H1 (cell line): ENCODE results near the gene PREX1. TPM values are rescaled to one million over a fixed set of nuclear protein-coding genes. Genes with fewer than 3 reads are reported as not detected.

Experiments used
- CTCF ChIA-PET: fragments of 300-600 bp; sonication (Branson Sonifier 250); formaldehyde crosslinking; loops from one replicate; lab custom pipeline; 2021; ENCODE audit not compliant: partially characterized antibody; lab: Charles Lee
- POLR2A ChIA-PET: fragments of 300-600 bp; sonication (Branson Sonifier 250); formaldehyde crosslinking; loops from one replicate; lab custom pipeline; 2021; ENCODE audit warnings: inconsistent platforms; ENCODE audit not compliant: partially characterized antibody; lab: Charles Lee
- DNase-seq, 2 experiments: peaks; one replicate each; pipeline versions ENCODE4 v3.0.0 to v3.0.0-alpha.2; 2010 to 2022; ENCODE audit warnings: low spot score in 2 of 2, low read depth in 1 of 2, mixed read lengths in 1 of 2
- FAIRE-seq: peaks from 2 replicates; lab custom pipeline; 2011; peaks lifted over from hg19 to GRCh38; lab: Jason Lieb, UNC
- H2AFZ ChIP-seq: 2 replicates; pipeline ENCODE4 v1.8.1; 2012; ENCODE audit warnings: low read length, inconsistent platforms
- H2AK5ac ChIP-seq: 2 replicates; pipeline ENCODE4 v1.6.1; 2013; ENCODE audit warnings: low read depth, low read length
- H2BK120ac ChIP-seq: replicated peaks from 2 replicates; pipeline ENCODE3; 2013; ENCODE audit warnings: low read depth, low read length, inconsistent platforms
- H2BK12ac ChIP-seq: 2 replicates; pipeline ENCODE4 v1.6.1; 2013; ENCODE audit warnings: low read depth, low read length
- H2BK15ac ChIP-seq: 2 replicates; pipeline ENCODE4 v1.6.1; 2013; ENCODE audit warnings: low read length
- H2BK20ac ChIP-seq: 2 replicates; pipeline ENCODE4 v1.6.1; 2013; ENCODE audit warnings: low read length
- H2BK5ac ChIP-seq: 2 replicates; pipeline ENCODE4 v1.6.1; 2013; ENCODE audit warnings: low read depth, low read length
- H3K14ac ChIP-seq: 2 replicates; pipeline ENCODE4 v1.6.1; 2013; ENCODE audit warnings: inconsistent platforms; ENCODE audit not compliant: insufficient read length
- H3K18ac ChIP-seq: 2 replicates; pipeline ENCODE4 v1.6.1; 2013; ENCODE audit warnings: low read length; ENCODE audit errors: extremely low read depth
- H3K23ac ChIP-seq: 2 replicates; pipeline ENCODE4 v1.6.1; 2013; ENCODE audit warnings: inconsistent platforms; ENCODE audit not compliant: insufficient read length
- H3K23me2 ChIP-seq: 2 replicates; pipeline ENCODE4 v1.6.1; 2013; ENCODE audit warnings: low read depth, low read length
- H3K27ac ChIP-seq: 2 replicates; pipeline ENCODE4 v1.6.1; 2011; ENCODE audit warnings: low read depth, low read length, inconsistent platforms
- H3K27me3 ChIP-seq, 4 experiments: replicated peaks in 1 of 4; 1 replicate in 1 of 4; 2 replicates in 3 of 4; pipeline versions ENCODE4 v1.6.1 to v1.8.1; 2011 to 2013; ENCODE audit warnings: low read length in 3 of 4, mild to moderate bottlenecking in 3 of 4, inconsistent platforms in 2 of 4, mixed read lengths in 2 of 4, moderate library complexity in 1 of 4; ENCODE audit not compliant: control insufficient read depth in 3 of 4, insufficient read depth in 3 of 4; ENCODE audit errors: extremely low read depth in 1 of 4
- H3K36me3 ChIP-seq, 4 experiments: 2 replicates each; pipeline versions ENCODE4 v1.6.1 to v1.8.1; 2011 to 2013; ENCODE audit warnings: mild to moderate bottlenecking in 4 of 4, low read length in 3 of 4, moderate library complexity in 2 of 4, control low read depth in 1 of 4, inconsistent platforms in 1 of 4; ENCODE audit not compliant: insufficient read depth in 4 of 4, control insufficient read depth in 2 of 4
- H3K4ac ChIP-seq: replicated peaks from 2 replicates; pipeline ENCODE3; 2013; ENCODE audit warnings: low read length, low read depth, mixed read lengths, inconsistent platforms; ENCODE audit not compliant: insufficient read length
- H3K4me1 ChIP-seq, 4 experiments: replicated peaks in 1 of 4; 1 replicate in 1 of 4; 2 replicates in 3 of 4; pipeline versions ENCODE4 v1.6.1 to v1.8.1; 2011 to 2013; ENCODE audit warnings: low read length in 3 of 4, inconsistent platforms in 2 of 4, mixed read lengths in 1 of 4; ENCODE audit not compliant: insufficient read depth in 4 of 4, control insufficient read depth in 3 of 4
- H3K4me2 ChIP-seq, 2 experiments: 2 replicates each; pipeline versions ENCODE4 v1.6.1 to v1.8.1; 2011 to 2013; ENCODE audit warnings: low read depth in 2 of 2, low read length in 2 of 2, control low read depth in 1 of 2, inconsistent platforms in 1 of 2, mild to moderate bottlenecking in 1 of 2; ENCODE audit not compliant: insufficient read depth in 1 of 2
- H3K4me3 ChIP-seq, 4 experiments: fragments of 200-600, 300-600 bp in 1 of 4; sonication (generic), shearing (Covaris generic), sonication (Bioruptor Twin) in 1 of 4; 2 replicates each; pipeline versions ENCODE4 v1.5.1 to v1.8.1; 2011 to 2016; ENCODE audit warnings: low read length in 4 of 4, low read depth in 3 of 4, control low read depth in 2 of 4, inconsistent platforms in 2 of 4, mild to moderate bottlenecking in 2 of 4, mixed read lengths in 1 of 4, moderate library complexity in 1 of 4; ENCODE audit not compliant: insufficient read depth in 2 of 4; ENCODE audit errors: extremely low read depth in 1 of 4
- H3K56ac ChIP-seq: replicated peaks from 2 replicates; pipeline ENCODE3; 2013; ENCODE audit warnings: low read depth, mild to moderate bottlenecking, mixed read lengths, low read length, inconsistent platforms; ENCODE audit not compliant: insufficient read length
- H3K79me1 ChIP-seq: 2 replicates; pipeline ENCODE4 v1.6.1; 2013; ENCODE audit warnings: low read depth, low read length, control low read depth
- H3K79me2 ChIP-seq, 2 experiments: 2 replicates each; pipeline versions ENCODE4 v1.6.1 to v1.8.1; 2012 to 2013; ENCODE audit warnings: low read length in 2 of 2, mild to moderate bottlenecking in 2 of 2, inconsistent platforms in 1 of 2; ENCODE audit not compliant: insufficient read depth in 2 of 2, control insufficient read depth in 1 of 2
- H3K9ac ChIP-seq, 4 experiments: replicated peaks in 1 of 4; 1 replicate in 1 of 4; 2 replicates in 3 of 4; pipeline versions ENCODE4 v1.6.1 to v1.8.1; 2011 to 2013; ENCODE audit warnings: low read depth in 3 of 4, low read length in 3 of 4, control low read depth in 2 of 4, mild to moderate bottlenecking in 2 of 4, moderate library complexity in 2 of 4, inconsistent platforms in 1 of 4; ENCODE audit errors: extremely low read depth in 1 of 4
- H3K9me3 ChIP-seq, 2 experiments: 2 replicates each; pipeline versions ENCODE4 v1.6.1 to v1.8.1; 2012 to 2013; ENCODE audit warnings: mild to moderate bottlenecking in 2 of 2, moderate library complexity in 2 of 2, control low read depth in 1 of 2, inconsistent platforms in 1 of 2, low read depth in 1 of 2, low read length in 1 of 2, mixed read lengths in 1 of 2; ENCODE audit not compliant: insufficient read depth in 2 of 2
- H4K20me1 ChIP-seq, 2 experiments: replicated peaks in 1 of 2; 2 replicates each; pipeline versions ENCODE3 to v1.8.1; 2011 to 2013; ENCODE audit warnings: inconsistent platforms in 2 of 2, low read length in 2 of 2, mild to moderate bottlenecking in 1 of 2; ENCODE audit not compliant: insufficient read depth in 2 of 2, control insufficient read depth in 1 of 2
- H4K5ac ChIP-seq: 2 replicates; pipeline ENCODE4 v1.6.1; 2013; ENCODE audit warnings: low read length, low read depth, mixed read lengths, inconsistent platforms; ENCODE audit not compliant: insufficient read length
- H4K8ac ChIP-seq: 2 replicates; pipeline ENCODE4 v1.8.0; 2013; ENCODE audit warnings: mild to moderate bottlenecking, moderate library complexity, low read length, inconsistent platforms; ENCODE audit not compliant: insufficient read depth; ENCODE audit errors: extremely low read depth
- H4K91ac ChIP-seq: replicated peaks from 2 replicates; pipeline ENCODE3; 2013; ENCODE audit warnings: low read length, mixed read lengths, inconsistent platforms; ENCODE audit not compliant: insufficient read length
- EP300 ChIP-seq, 2 experiments: IDR thresholded peaks; 1 replicate in 1 of 2; 2 replicates in 1 of 2; pipeline ENCODE4 v1.6.1; 2011 to 2012; ENCODE audit warnings: low read depth in 2 of 2, low read length in 2 of 2, mild to moderate bottlenecking in 2 of 2, borderline replicate concordance in 1 of 2, inconsistent platforms in 1 of 2, moderate library complexity in 1 of 2
- GTF2F1 ChIP-seq: IDR thresholded peaks from 2 replicates; pipeline ENCODE4 v1.6.1; 2012; ENCODE audit warnings: low read depth, low read length, improper control_type of control experiment, borderline replicate concordance
- KDM1A ChIP-seq: fragments of 200-600, 300-600 bp; sonication (generic); IDR thresholded peaks from 2 replicates; pipeline ENCODE4 v1.7.1; 2016; ENCODE audit warnings: mild to moderate bottlenecking, low read length, borderline replicate concordance
- KDM4A ChIP-seq: IDR thresholded peaks from one replicate; pipeline ENCODE4 v1.7.1; 2012; ENCODE audit warnings: low read depth, mild to moderate bottlenecking, moderate library complexity, low read length, inconsistent platforms; ENCODE audit not compliant: severe bottlenecking
- RAD21 ChIP-seq, 2 experiments: IDR thresholded peaks in 1 of 2; conservative IDR thresholded peaks in 1 of 2; 2 replicates each; pipeline ENCODE4 v1.6.1; 2011; ENCODE audit warnings: low read depth in 2 of 2, low read length in 2 of 2, improper control_type of control experiment in 1 of 2, inconsistent platforms in 1 of 2, mild to moderate bottlenecking in 1 of 2, moderate library complexity in 1 of 2
- RFX5 ChIP-seq: IDR thresholded peaks from 2 replicates; pipeline ENCODE4 v1.6.1; 2011; ENCODE audit warnings: low read depth, low read length, improper control_type of control experiment, borderline replicate concordance
- RXRA ChIP-seq: IDR thresholded peaks from 2 replicates; pipeline ENCODE4 v1.6.1; 2011; ENCODE audit warnings: low read depth, mild to moderate bottlenecking, low read length, moderate library complexity; ENCODE audit not compliant: insufficient read depth
- TAF7 ChIP-seq: optimal IDR thresholded peaks from 2 replicates; pipeline ENCODE3; 2011; ENCODE audit warnings: low read depth, mild to moderate bottlenecking, inconsistent platforms, low read length, moderate library complexity, borderline replicate concordance
- ZNF274 ChIP-seq: IDR thresholded peaks from 2 replicates; pipeline ENCODE4 v1.7.0; 2012; ENCODE audit warnings: low read length, borderline replicate concordance; ENCODE audit errors: extremely low read depth
- WGBS, 2 experiments: shearing (Covaris generic) in 1 of 2; methylation state at CpG; one replicate each; pipeline versions ENCODE4 v1.1.6 to v1.1.7; 2013 to 2015; ENCODE audit warnings: low lambda C conversion rate in 2 of 2, mixed read lengths in 2 of 2, inconsistent platforms in 1 of 2, low coverage in 1 of 2, missing lambda C conversion rate in 1 of 2; ENCODE audit not compliant: insufficient replicate concordance in 2 of 2, insufficient coverage in 1 of 2, insufficient read length in 1 of 2; ENCODE audit errors: extremely low coverage in 1 of 2, missing lambda C conversion rate in 1 of 2; 5-methylcytosine and 5-hydroxymethylcytosine counted together
- polyA plus RNA-seq, 7 experiments: library from polyadenylated mRNA; depleted of rRNA in 3 of 7; stranded (reverse) in 5 of 7; unstranded in 2 of 7; fragments of >200 nt in 5 of 7; fragments of 200-250 nt in 2 of 7; gene quantifications; 1 replicate in 5 of 7; 2 replicates in 1 of 7; 4 replicates in 1 of 7; pipeline versions ENCODE4 v1.2.1 to v1.2.3, GENCODE V29; 2011 to 2013; ENCODE audit warnings: missing spikeins in 2 of 7, mixed read lengths in 2 of 7
- total RNA-seq: library from RNA; stranded (reverse); fragmentation: NEBNext Ultra II Directional; extraction: Animal tissue kit (Norgen Biotek cat#: 25700); gene quantifications from 2 replicates; pipeline ENCODE4 v1.2.1, GENCODE V29; 2021

Gene PREX1
- total and polyA plus RNA-seq, 2 of the 8 experiments (the other 6 are each of a cell fraction or from before 2014, with no cell fraction given), result 10.7 to 12.8 TPM

DNA sequence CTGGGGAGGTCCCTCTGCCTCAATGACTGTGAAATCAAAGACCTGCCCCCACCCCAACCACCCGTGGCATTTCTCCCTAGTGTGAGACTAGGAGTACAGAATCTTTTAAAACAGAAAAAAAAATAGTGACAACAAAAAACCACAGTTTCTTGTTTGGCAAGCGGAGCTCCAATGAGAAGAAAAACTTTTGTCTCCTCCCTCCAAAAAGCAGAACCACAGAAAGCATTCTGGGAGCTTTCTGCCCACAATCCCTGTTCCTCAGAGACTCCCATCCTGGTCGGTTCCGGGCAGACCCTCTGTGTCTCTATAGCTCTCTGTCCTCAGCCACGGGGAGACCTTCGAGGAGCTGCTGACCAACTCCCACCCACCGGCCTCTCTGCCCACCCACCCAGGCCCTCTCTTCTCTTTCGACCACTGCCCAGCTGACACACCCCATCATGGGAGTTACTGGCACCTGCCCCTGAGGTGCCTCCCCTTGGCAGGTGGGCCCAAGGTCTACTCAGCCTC is 4.9 kb downstream of the PREX1 start:
- Histone ChIP-seq H3K27ac (no peak overlapping the region), H3K79me1 (no peaks in the 10 kb centered on the region), H3K4me3 (no peak overlapping the region), H3K79me2 (peaks cover 0 to 8% of the 10 kb centered on the region in 2 experiments; a peak in 2 of 4 replicates), H2AFZ (no peak overlapping the region), H2AK5ac (no peak overlapping the region), H4K8ac (no peak overlapping the region), H2BK20ac (no peak overlapping the region), H4K20me1 (peaks cover 7 to 10% of the 10 kb centered on the region in 2 experiments), H2BK120ac (no peak overlapping the region), H2BK5ac (no peak overlapping the region), H3K9ac (no peak overlapping the region), H3K23ac (no peak overlapping the region), H3K23me2 (peaks cover 4% of the 10 kb centered on the region; the same call in 1 of the 2 replicates), H4K91ac (no peak overlapping the region), H4K5ac (no peak overlapping the region), H3K9me3 (no peaks in the 10 kb centered on the region), H3K36me3 (no peaks in the 10 kb centered on the region), H3K14ac (no peak overlapping the region), H3K4me2 (no peak overlapping the region), H3K4me1 (peaks cover 2 to 12% (median 4%) of the 10 kb centered on the region in 4 experiments), H3K4ac (no peak overlapping the region), H3K27me3 (peaks cover 0 to 29% (median 16%) of the 10 kb centered on the region in 4 experiments; a peak in 6 of 7 replicates), H2BK12ac (no peak overlapping the region), H3K56ac (no peak overlapping the region), H3K18ac (no peak overlapping the region), H2BK15ac (no peak overlapping the region)
- 88% methylated on average over 4 of the region's 8 CpGs; no CpG with 5 or more reads in 1 of the 2 experiments for WGBS, 2 experiments
- no peak for DNase-seq
- ChIA-PET CTCF (interaction anchor here (0.7 to 1.0 kb wide), 2 partner anchors 140 to 165 kb away, joined by 3 to 4 read pairs; no protein-coding TSS in a partner anchor), POLR2A (interaction anchor here (0.6 to 0.7 kb wide), 2 partner anchors 26 to 31 kb away, joined by 3 to 5 read pairs; no protein-coding TSS in a partner anchor)
- FAIRE-seq, result no peak
- TF ChIP-seq KDM1A (no peak), KDM4A (no peak), TAF7 (no peak), RFX5 (no peak), ZNF274 (no peak), RXRA (no peak), GTF2F1 (no peak), EP300 (IDR thresholded peaks at IDR 0.05; ENCODE audit: borderline replicate concordance in 1 of 2, low read depth in 2 of 2, low read length in 2 of 2) (no peak), RAD21 (IDR thresholded peaks at IDR 0.05 in 1 of 2, conservative IDR thresholded peaks at IDR 0.05 in 1 of 2; ENCODE audit: low read depth in 2 of 2, low read length in 2 of 2) (no peak)
